OCI-LY1 (cell line): ENCODE results near the gene CFAP53.

Experiments used
- H2AFZ ChIP-seq: fragments of 200-600 bp; sonication (generic), shearing (Covaris generic); 2 replicates; pipeline ENCODE4 v1.6.0; 2014; ENCODE audit warnings: antibody characterized with exemption, mild to moderate bottlenecking, low read length
- H3F3A ChIP-seq: fragments of 200-600 bp; sonication (generic), shearing (Covaris generic); 2 replicates; pipeline ENCODE4 v1.6.0; 2014; ENCODE audit warnings: mild to moderate bottlenecking, antibody characterized with exemption, low read length, moderate library complexity; ENCODE audit not compliant: insufficient read depth
- H3K27ac ChIP-seq: fragments of 200-600 bp; sonication (generic); 2 replicates; pipeline ENCODE4 v1.5.1; 2014; ENCODE audit warnings: low read length, mixed run types, mild to moderate bottlenecking, low read depth; ENCODE audit not compliant: poor library complexity, severe bottlenecking
- H3K27me3 ChIP-seq: fragments of 200-600 bp; sonication (generic); 2 replicates; pipeline ENCODE4 v1.6.0; 2014; ENCODE audit warnings: antibody characterized with exemption, mild to moderate bottlenecking, low read length, moderate library complexity; ENCODE audit not compliant: insufficient read depth
- H3K36me3 ChIP-seq: fragments of 200-600 bp; sonication (generic); 2 replicates; pipeline ENCODE4 v1.6.1; 2014; ENCODE audit warnings: mild to moderate bottlenecking, antibody characterized with exemption, low read length, moderate library complexity, mixed read lengths; ENCODE audit not compliant: insufficient read depth
- H3K4me1 ChIP-seq: fragments of 200-600 bp; sonication (generic); 2 replicates; pipeline ENCODE4 v1.5.1; 2014; ENCODE audit warnings: mild to moderate bottlenecking, low read length, moderate library complexity; ENCODE audit not compliant: insufficient read depth, severe bottlenecking
- H3K4me2 ChIP-seq: fragments of 200-600 bp; sonication (generic), shearing (Covaris generic); 2 replicates; pipeline ENCODE4 v1.6.1; 2014; ENCODE audit warnings: low read length
- H3K4me3 ChIP-seq: fragments of 200-600 bp; sonication (generic); 2 replicates; pipeline ENCODE4 v1.5.1; 2014; ENCODE audit warnings: low read length, low read depth, mild to moderate bottlenecking, mixed read lengths; ENCODE audit not compliant: poor library complexity, severe bottlenecking
- H3K79me2 ChIP-seq: fragments of 200-600 bp; shearing (Covaris generic); 2 replicates; pipeline ENCODE4 v1.6.1; 2016; ENCODE audit warnings: mixed run types, low read length, mixed read lengths; ENCODE audit not compliant: insufficient read depth
- H3K9ac ChIP-seq: fragments of 200-600 bp; sonication (generic), shearing (Covaris generic); 2 replicates; pipeline ENCODE4 v1.6.1; 2014; ENCODE audit warnings: mild to moderate bottlenecking, low read length, mixed read lengths
- H3K9me2 ChIP-seq: fragments of 200-600 bp; sonication (generic), shearing (Covaris generic); 2 replicates; pipeline ENCODE4 v1.6.1; 2014; ENCODE audit warnings: low read depth, mild to moderate bottlenecking, low read length, mixed read lengths
- H3K9me3 ChIP-seq: fragments of 200-600 bp; shearing (Covaris generic); 2 replicates; pipeline ENCODE4 v1.6.1; 2014; ENCODE audit warnings: low read length, mixed read lengths
- H4K20me1 ChIP-seq: fragments of 200-600 bp; sonication (generic), shearing (Covaris generic); 2 replicates; pipeline ENCODE4 v1.6.0; 2016; ENCODE audit warnings: mild to moderate bottlenecking, low read length; ENCODE audit not compliant: insufficient read depth
- CTCF ChIP-seq: fragments of 200-600 bp; sonication (generic), shearing (Covaris generic); IDR thresholded peaks from 2 replicates; pipeline ENCODE4 v1.5.1; 2017; ENCODE audit warnings: mild to moderate bottlenecking, antibody characterized with exemption, low read length, moderate library complexity, mixed read lengths
- EZH2 ChIP-seq: fragments of 200-600 bp; sonication (generic), shearing (Covaris generic); IDR thresholded peaks from 2 replicates; pipeline ENCODE4 v1.8.0; 2017; ENCODE audit warnings: borderline replicate concordance, mixed run types, mild to moderate bottlenecking, antibody characterized with exemption, low read length, moderate library complexity, mixed read lengths

The CFAP53 gene

DNA sequence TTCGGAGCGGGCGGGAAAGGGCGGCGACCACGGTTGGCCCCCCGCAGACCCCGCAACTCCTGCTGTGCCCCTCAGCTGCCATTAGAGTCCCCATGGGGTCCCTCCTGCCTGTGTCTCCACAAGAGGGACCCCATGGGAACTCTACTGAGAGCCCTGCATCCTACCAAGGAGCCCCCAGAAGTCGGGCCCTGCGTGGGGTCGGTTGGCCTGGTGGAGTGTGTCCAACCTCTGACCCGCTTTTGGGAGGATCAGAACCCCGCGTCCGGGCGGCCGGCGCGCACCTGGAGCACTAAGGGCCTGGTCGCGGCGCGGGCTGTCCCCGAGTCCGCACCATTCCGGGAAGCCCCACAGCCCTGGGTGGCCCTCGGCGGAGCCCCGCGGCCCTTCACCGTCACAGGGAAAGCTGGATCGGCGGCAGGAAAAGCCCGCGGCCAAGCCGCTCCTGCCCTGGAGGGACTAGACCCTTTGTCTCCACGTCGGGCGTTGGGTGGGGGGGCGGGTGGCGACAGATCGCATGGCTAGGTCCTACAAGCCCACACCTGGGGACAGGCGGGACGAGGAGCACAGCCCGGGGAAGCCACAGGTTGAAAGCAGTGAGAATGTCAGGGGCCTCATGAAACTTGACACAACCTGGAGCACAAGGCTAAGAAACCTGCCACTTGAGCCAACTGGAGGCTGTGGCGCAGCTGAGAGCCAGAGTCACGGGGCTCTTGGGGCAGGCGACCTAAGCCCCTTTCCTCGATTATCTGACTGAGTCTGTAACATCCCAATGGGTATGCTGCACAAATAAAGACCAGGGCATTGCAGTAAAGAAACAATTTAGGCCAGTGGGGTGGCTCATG, 32.4 kb upstream of the CFAP53 start:
- Histone ChIP-seq H3K27ac (no peak overlapping the region), H4K20me1 (no peaks in the 10 kb centered on the region), H3F3A (no peaks in the 10 kb centered on the region), H2AFZ (no peak overlapping the region), H3K4me2 (peak overlapping the region; percentile 95; the same call in 1 of the 2 replicates), H3K79me2 (no peaks in the 10 kb centered on the region), H3K9me2 (no peaks in the 10 kb centered on the region), H3K27me3 (no peaks in the 10 kb centered on the region), H3K9ac (no peak overlapping the region), H3K4me1 (peaks cover 11% of the 10 kb centered on the region), H3K4me3 (peak overlapping the region; percentile 63), H3K9me3 (no peaks in the 10 kb centered on the region), H3K36me3 (no peaks in the 10 kb centered on the region)
- TF ChIP-seq EZH2 (no peak), CTCF (no peak)

GRCh38 chr18:50297621-50298442, 31.5 kb upstream of the CFAP53 start:
- Histone ChIP-seq H3K9me3 (no peaks in the 10 kb centered on the region), H3K4me3 (peak overlapping the region; percentile 63), H3K79me2 (no peaks in the 10 kb centered on the region), H3F3A (no peaks in the 10 kb centered on the region), H3K4me1 (peaks cover 11% of the 10 kb centered on the region), H3K36me3 (no peaks in the 10 kb centered on the region), H3K9ac (peak overlapping the region; percentile 59), H3K9me2 (no peaks in the 10 kb centered on the region), H3K4me2 (peak overlapping the region; percentile 95), H2AFZ (peak overlapping the region; percentile 94; the same call in 1 of the 2 replicates), H4K20me1 (no peaks in the 10 kb centered on the region), H3K27ac (no peak overlapping the region), H3K27me3 (no peaks in the 10 kb centered on the region)
- TF ChIP-seq CTCF = no peak
- no peak for TF ChIP-seq EZH2

DNA sequence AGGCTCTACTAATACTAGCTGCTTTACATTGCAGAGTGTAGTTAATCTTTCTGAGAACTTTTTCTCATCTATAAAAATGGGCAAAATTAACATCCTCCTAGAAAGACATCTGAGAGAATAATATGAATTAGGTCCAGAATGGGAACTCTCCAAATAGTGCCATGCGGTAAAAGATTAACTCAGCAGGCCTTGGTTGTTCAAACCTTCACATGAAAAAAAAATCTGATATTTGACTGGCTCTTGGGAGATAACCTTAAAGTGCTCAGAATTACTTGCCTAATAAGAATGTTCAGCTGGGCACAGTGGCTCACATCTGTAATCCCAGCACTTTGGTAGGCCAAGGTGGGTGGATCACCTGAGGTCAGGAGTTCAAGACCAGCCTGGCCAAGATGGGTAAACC, 26.7 kb upstream of the CFAP53 start:
- H3K27me3 ChIP-seq = no peaks in the 10 kb centered on the region
- H3K4me2 ChIP-seq = no peak overlapping the region
- no peaks in the 10 kb centered on the region for H3K9me3 ChIP-seq
- no peaks in the 10 kb centered on the region for H4K20me1 ChIP-seq
- H3K9ac ChIP-seq = no peak overlapping the region
- H3K79me2 ChIP-seq = no peaks in the 10 kb centered on the region
- H3K4me3 ChIP-seq = no peak overlapping the region
- H3K27ac ChIP-seq = no peak overlapping the region
- no peak overlapping the region for H2AFZ ChIP-seq
- TF ChIP-seq CTCF = no peak
- TF ChIP-seq EZH2 = no peak
- H3K36me3 ChIP-seq = no peaks in the 10 kb centered on the region
- H3F3A ChIP-seq = no peaks in the 10 kb centered on the region
- H3K4me1 ChIP-seq = peaks cover 8% of the 10 kb centered on the region
- H3K9me2 ChIP-seq = no peaks in the 10 kb centered on the region
